ENCODE measurements around the gene CCDC17.

- TF ChIP-seq, protein P1, sequence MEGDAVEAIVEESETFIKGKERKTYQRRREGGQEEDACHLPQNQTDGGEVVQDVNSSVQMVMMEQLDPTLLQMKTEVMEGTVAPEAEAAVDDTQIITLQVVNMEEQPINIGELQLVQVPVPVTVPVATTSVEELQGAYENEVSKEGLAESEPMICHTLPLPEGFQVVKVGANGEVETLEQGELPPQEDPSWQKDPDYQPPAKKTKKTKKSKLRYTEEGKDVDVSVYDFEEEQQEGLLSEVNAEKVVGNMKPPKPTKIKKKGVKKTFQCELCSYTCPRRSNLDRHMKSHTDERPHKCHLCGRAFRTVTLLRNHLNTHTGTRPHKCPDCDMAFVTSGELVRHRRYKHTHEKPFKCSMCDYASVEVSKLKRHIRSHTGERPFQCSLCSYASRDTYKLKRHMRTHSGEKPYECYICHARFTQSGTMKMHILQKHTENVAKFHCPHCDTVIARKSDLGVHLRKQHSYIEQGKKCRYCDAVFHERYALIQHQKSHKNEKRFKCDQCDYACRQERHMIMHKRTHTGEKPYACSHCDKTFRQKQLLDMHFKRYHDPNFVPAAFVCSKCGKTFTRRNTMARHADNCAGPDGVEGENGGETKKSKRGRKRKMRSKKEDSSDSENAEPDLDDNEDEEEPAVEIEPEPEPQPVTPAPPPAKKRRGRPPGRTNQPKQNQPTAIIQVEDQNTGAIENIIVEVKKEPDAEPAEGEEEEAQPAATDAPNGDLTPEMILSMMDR (IDR thresholded peaks at IDR 0.05), result no peak
- no peak for TF ChIP-seq SIN3A (IDR thresholded peaks at IDR 0.05; ENCODE audit: borderline replicate concordance, insufficient read depth, low read depth, low read length)
Measured at GRCh38 chr1:45583264-45583665, 40.6 kb downstream of the CCDC17 start.
